Fibroblast of skin of left quadriceps (primary cell): Measurements from ENCODE around the gene PGLYRP1.

Experiments
- DNase-seq, 2 experiments: peaks; one replicate each; pipeline ENCODE4 v3.0.0-alpha.2; 2013; ENCODE audit warnings: low read depth in 2 of 2

Gene PGLYRP1

DNA sequence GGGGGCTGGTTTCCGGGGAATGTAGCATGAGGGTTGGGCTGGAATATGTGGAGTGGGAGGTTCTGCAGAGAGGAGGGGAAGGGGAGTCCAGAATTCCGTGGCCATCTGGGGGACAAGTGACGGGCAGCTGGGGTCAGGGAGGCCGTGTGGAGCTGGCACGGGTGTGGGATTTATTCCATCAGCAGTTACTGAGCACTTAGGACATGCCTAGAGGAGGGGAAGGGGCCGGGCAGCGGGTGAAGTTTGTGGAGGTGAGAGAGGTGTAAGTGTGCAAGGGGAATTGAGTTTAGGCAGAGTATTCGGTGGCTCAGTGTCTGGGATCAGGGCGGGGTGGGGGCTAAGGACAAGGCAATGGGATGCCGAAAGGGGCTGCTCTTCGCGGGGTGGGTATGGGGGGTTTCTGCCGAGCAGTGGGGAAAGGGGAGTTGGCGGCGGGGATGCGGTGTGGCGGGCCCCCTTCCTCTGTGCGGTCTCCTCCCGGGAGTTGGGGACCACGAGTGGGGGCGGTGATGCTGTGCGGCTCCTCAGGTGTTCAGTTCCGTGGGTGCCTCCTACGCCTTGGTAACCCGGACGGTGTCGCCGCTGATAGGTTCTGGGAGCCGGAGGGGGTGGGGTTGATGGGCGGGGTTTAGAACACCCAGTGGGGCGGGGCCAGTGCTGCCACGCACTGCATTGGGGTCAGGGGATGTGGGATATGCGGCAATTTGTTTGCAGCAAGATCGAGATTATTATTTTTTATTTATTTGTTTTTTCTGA, 22.2 kb downstream of the PGLYRP1 start:
- no peak for DNase-seq

DNA sequence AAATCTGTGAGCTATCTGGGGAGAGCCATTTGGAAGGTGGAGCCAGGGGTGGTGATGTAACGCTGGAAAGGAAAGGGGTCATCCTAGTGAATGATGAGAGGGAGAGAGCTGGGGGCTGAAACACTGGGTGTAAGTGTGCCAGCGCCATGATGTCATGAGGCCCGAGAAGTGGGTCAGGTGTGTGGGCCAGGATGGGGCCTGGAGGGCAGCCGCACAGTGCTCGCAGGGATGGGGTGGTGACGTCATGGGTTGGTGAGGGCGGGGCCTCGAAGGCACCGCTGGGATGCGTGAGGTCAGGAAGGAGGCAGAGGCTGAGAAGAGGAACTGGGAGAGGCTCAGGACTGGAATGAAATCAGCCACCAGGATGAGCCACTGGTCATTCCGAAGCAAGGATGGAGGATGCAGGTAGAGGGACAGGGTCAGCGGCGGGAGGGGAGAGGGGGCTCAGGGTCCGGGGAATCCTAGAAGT, 23.2 kb downstream of the PGLYRP1 start:
- DNase-seq = no peak

GRCh38 chr19:45998834-45999233, 24.0 kb downstream of the PGLYRP1 start:
- DNase-seq = no peak

- no peak for DNase-seq
Observed at GRCh38 chr19:45996933-45997332, 25.9 kb downstream of the PGLYRP1 start.

GRCh38 chr19:45995715-45996385, 27.0 kb downstream of the PGLYRP1 start:
- DNase-seq = no peak

GRCh38 chr19:45994998-45995714, 27.7 kb downstream of the PGLYRP1 start, which contains the start of gene CCDC61:
Gene CCDC61 (plus strand): TSS chr19:45995467. CDS start chr19:46003019, 7,552 bp downstream.
- peak; percentile 100 for DNase-seq

GRCh38 chr19:45994456-45994997, 28.3 kb downstream of the PGLYRP1 start:
- DNase-seq = no peak

DNA sequence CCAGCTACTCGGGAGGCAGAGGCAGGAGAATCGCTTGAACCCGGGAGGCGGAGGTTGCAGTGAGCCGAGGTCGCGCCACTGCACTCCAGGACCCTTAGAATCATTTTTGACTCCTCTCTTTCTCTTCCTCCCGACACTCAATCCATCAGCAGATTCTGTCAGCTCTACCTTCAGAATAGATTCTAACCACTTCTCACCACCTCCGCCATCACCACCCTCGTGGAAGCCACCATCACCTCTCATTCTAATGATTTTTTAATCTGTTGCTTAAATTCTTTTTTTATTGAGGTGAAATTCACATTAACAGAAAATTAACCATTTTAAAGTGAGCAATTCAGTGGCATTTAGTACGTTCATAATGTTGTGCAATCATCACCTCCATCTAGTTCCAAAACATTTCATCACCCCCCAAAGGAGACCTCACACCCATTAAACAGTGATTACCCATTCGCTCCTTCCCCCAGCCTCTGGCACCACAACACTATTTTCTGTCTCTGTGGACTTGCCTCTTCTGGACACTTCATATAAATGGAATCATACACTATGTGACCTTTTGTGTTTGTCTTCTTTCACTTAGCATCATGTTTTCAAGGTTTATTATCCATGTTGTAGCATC, 32.6 kb downstream of the PGLYRP1 start:
- DNase-seq = no peak

- no peak for DNase-seq
Observed at GRCh38 chr19:45985321-45985720, 37.5 kb downstream of the PGLYRP1 start.

- DNase-seq = no peak
Observed at GRCh38 chr19:45981350-45981749, 41.5 kb downstream of the PGLYRP1 start.

GRCh38 chr19:45978156-45978555, 44.7 kb downstream of the PGLYRP1 start:
- no peak for DNase-seq

- no peak for DNase-seq
Observed at GRCh38 chr19:45976178-45976577, 46.7 kb downstream of the PGLYRP1 start.

DNA sequence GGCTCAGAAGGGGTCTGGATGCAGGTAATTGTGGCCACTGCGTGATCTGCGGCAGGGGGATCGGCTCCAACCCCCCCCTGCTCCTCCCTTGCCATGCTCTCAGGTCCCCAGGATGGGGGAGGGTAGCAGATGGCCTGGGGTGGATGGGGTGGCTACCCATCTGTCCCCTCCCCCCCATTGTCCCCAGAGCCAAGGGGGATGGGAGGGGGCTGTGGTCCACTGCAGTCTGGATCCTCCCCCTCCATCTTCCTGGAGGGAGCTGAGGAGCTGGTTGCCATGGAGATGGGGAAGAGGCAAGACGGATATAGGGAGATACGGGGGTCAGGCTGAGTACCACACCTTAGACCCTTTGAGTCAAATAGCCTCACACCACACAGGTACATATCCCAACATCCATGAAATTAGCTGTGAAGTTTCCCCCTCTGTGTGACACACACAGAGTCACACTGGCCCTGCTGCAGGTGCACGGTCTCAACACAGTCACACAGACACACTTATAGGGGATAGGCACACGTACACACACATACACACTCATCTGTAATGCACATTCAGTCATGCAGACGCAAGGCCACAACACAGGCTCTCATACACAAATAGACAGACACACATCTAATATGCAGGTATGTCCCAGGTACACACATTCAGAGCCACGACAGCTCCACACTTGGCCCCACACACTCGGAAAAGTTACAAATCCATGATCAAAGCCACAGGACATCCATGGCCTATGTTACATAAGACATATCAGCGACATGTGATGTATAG, 47.4 kb downstream of the PGLYRP1 start:
- DNase-seq = no peak

DNA sequence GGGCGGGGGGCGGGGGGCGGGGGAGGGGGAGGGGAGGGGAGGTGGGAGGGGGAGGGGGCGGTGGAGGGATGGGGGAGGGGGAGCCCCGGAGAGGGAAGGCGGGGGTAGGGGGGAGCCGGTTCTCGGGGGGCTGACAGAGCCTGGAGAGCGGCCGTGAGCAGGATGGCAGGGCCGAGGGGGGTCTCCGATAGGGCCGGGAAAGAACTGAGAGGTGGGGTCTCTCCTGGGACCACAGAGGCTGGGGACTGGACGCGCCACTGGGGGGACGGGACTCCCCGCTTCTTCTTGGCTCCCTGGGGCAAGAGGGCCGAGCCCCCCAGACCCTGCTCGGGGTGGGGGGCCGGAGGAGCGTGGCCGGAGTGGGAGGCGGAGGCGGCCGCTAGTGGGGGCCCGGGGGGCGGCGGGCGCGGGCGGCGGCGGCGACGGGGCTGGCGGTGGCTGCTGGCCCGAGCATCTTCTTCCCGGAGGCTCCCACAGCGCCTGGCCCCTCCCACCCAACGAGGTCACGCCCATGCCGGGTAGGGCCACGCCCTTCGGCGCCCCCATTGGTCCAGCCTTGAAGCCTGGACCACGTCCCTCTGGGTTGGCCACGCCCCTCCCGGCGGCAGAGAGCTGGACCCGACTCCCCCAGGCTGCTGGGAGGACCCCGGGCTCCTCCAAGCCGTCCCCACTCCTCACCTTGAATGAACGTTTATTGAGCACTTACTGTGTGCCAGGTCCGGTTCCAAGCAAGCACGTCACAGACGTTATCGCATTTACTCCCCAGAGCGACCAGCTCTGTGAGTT, 49.1 kb downstream of the PGLYRP1 start, which contains the start of gene NOVA2:
Gene NOVA2, minus strand, starts transcription at position 313 of the 786 bp plus-strand sequence. CDS start 514 bp downstream, outside the sequence.
- DNase-seq = peak; percentile 11 to 15

- no peak for DNase-seq
Observed at GRCh38 chr19:45972947-45973540, 49.8 kb downstream of the PGLYRP1 start.

DNA sequence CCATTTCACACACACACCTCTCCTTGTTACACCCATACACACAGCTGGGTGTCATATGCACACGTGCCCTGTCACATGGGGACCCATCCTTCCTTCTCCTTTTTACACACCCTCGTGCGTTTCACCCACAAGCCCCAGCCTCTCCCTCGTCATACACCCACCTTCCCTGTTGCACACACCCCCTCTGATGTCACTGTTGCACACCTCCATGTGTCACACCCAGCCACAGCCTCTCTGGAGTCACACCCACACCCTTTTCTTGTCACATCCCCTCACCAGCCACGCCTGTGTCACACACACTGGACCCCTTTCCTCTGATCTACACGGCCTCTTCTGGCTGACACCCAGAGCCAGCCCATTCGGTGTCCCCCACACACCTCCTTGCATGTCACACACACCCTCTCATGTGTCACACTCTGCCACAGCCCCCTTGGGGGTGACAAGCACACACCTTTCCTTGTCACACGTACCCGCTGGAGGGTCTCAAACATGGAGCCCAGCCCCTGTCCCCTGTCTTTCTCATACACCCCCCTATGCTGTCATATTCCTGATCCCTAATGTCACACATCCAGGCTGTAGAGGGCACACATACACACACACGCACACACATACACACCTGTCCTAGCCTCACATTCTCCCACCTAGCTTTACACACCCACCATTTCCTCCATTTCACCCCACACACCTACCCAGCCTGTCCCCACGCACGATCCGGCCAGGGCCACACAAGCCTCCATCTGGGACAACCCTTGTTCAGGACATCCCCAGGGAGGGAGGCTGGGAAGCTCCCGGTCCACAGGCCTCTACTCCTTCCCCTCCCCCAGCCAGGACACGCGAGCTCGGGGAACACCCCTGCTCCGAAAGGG, 50.5 kb downstream of the PGLYRP1 start:
- DNase-seq = no peak

DNA sequence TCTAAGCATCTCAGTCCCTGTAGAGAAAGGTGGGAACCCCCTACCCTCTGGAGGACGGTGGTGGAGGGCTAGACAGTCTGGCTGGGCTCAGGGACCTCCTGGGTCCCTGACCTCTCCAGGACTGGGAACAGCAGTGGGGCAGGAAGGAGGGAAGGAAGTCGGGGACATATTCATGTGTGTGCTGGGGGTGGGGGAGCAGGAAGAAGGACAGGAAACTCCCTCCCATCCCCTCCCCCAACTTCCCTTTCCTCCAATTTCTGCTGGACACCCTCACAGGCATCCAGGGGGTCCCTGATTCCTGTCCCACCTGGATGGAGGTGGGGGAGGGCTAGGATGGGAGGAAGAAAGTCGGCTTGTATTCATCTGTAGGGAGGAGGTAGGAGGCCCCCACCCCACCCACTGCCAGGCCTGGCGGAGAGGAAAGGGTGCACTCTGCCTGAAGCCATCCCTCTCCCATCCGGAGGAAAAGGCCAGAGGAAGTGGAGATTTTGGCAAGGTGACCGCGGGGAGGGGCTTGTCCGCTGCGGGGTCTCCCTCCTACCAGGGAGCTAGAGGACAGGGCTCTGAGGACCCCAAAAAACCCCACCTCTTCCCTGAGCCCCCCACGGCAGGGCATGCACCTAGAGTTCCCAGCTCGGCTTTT, 51.5 kb downstream of the PGLYRP1 start:
- no peak for DNase-seq

GRCh38 chr19:45969676-45970075, 53.2 kb downstream of the PGLYRP1 start:
- no peak for DNase-seq
